RWPE1 (cell line): Measurements from ENCODE around the gene PLK2.

Experiments
- CTCF ChIA-PET: fragments of 350-600 bp; sonication (Branson Sonifier 250); formaldehyde crosslinking; extraction: SDS; loops from one replicate; lab custom pipeline; 2021; lab: Yijun Ruan, JAX
- POLR2A ChIA-PET: fragments of 400-600 bp; formaldehyde crosslinking; extraction: SDS; loops from one replicate; lab custom pipeline; 2020; ENCODE audit warnings: antibody characterized with exemption; ENCODE audit not compliant: low non-redundant PET; lab: Yijun Ruan, JAX
- DNase-seq: peaks from one replicate; pipeline ENCODE4 v3.0.0; 2012; ENCODE audit warnings: low spot score
- H3K27ac ChIP-seq: fragments of 450-650 bp; 2 replicates; pipeline ENCODE4 v1.5.1; 2017
- TF ChIP-seq, protein P1 (sequence below): fragments of 450-650 bp; conservative IDR thresholded peaks from 2 replicates; pipeline ENCODE4 v1.5.1; 2017; ENCODE audit warnings: low read depth, mild to moderate bottlenecking

The PLK2 gene

DNA sequence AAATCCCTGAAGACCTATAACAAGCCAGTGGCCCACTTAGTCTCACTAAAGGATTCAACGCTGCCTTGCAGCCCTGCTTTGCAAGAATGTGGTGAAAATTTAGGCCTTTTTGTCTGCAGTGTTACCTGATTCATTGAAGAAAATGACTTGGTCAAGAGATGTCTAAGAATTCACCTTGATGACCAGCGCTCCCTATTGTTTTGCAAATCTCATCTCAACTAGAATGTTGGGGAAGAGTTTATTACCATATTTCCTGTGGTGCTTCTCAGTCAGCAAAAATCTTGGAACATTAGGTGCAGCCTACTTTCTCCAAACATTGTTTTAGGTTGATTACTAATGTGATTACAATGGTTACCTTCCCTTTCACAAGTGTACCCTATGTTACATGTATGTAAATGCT lies 53.5 kb downstream of the PLK2 start:
- CTCF ChIA-PET: no interaction called here
- TF ChIP-seq, protein P1, sequence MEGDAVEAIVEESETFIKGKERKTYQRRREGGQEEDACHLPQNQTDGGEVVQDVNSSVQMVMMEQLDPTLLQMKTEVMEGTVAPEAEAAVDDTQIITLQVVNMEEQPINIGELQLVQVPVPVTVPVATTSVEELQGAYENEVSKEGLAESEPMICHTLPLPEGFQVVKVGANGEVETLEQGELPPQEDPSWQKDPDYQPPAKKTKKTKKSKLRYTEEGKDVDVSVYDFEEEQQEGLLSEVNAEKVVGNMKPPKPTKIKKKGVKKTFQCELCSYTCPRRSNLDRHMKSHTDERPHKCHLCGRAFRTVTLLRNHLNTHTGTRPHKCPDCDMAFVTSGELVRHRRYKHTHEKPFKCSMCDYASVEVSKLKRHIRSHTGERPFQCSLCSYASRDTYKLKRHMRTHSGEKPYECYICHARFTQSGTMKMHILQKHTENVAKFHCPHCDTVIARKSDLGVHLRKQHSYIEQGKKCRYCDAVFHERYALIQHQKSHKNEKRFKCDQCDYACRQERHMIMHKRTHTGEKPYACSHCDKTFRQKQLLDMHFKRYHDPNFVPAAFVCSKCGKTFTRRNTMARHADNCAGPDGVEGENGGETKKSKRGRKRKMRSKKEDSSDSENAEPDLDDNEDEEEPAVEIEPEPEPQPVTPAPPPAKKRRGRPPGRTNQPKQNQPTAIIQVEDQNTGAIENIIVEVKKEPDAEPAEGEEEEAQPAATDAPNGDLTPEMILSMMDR: no peak
- POLR2A ChIA-PET: no interaction called here
- DNase-seq: no peak
- no peak overlapping the region for H3K27ac ChIP-seq

DNA sequence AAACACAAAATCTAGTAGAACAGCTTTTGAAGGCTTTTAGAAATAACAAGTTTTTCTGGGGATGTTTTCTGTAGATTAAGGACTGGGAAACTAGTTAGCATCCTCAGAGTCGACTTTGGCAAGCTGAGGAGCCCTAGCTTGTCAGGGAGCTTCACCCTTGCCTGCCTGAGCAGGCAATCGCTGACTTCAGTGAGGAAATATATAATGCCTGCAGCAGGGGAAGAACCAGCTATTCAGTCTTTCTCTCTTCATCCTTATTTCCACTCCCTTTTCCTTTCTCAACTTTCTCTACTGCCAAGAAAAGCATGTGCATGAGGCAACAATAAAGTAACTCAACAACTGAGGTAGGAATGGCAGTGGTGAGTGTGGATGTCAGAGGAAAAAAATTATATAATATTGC lies 54.7 kb downstream of the PLK2 start:
- ChIA-PET POLR2A (no interaction called here), CTCF (interaction anchor here (0.7 kb wide), 1 partner anchor 91 kb away, joined by 3 read pairs; no protein-coding TSS in a partner anchor)
- TF ChIP-seq, protein P1: no peak

DNA sequence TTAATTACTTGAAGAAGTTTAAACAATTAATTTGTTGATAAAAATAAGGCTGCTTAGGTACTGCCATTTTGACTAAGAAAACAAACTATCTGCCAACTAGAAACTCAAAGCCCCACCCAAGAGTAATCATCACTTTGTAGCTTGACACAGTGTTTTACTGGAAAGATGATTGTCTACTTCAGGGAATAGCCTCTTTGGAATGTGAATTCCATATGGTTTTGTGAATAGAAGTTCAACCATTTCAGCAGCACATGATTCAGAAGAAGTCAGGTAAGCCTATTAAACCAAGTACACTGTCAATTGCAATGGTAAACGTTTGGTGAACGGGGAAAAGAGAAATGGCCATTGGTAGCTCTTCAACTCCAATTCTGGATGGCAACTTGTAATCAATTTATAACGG lies 55.2 kb downstream of the PLK2 start:
- POLR2A ChIA-PET: no interaction called here
- CTCF ChIA-PET: interaction anchor here (0.7 kb wide), 1 partner anchor 90 kb away, joined by 3 read pairs; no protein-coding TSS in a partner anchor
- no peak overlapping the region for H3K27ac ChIP-seq
- no peak for DNase-seq
- TF ChIP-seq, protein P1: no peak

More for the DNA sequence above, 54.7 kb downstream of the PLK2 start:
- no peak for DNase-seq
- no peak overlapping the region for H3K27ac ChIP-seq
